Stimulated activated CD8-positive, alpha-beta memory T cell treated with anti-CD3 and anti-CD28 coated beads, Interleukin-4, amount 100 ng/mL, for 1 hour (primary cell): ENCODE measurements around the gene AVPR1A.
"Not testable (repeated sequence)": the region's sequence is repeated elsewhere in the genome, so short reads cannot be mapped to it uniquely, and the experiment has no call there.

ENCODE experiments used
- DNase-seq, 2 donors: peaks; one replicate each; pipeline ENCODE4 v3.0.0-alpha.2; 2020; ENCODE audit warnings: low read depth in 2 of 2, low spot score in 1 of 2

Gene AVPR1A

DNA sequence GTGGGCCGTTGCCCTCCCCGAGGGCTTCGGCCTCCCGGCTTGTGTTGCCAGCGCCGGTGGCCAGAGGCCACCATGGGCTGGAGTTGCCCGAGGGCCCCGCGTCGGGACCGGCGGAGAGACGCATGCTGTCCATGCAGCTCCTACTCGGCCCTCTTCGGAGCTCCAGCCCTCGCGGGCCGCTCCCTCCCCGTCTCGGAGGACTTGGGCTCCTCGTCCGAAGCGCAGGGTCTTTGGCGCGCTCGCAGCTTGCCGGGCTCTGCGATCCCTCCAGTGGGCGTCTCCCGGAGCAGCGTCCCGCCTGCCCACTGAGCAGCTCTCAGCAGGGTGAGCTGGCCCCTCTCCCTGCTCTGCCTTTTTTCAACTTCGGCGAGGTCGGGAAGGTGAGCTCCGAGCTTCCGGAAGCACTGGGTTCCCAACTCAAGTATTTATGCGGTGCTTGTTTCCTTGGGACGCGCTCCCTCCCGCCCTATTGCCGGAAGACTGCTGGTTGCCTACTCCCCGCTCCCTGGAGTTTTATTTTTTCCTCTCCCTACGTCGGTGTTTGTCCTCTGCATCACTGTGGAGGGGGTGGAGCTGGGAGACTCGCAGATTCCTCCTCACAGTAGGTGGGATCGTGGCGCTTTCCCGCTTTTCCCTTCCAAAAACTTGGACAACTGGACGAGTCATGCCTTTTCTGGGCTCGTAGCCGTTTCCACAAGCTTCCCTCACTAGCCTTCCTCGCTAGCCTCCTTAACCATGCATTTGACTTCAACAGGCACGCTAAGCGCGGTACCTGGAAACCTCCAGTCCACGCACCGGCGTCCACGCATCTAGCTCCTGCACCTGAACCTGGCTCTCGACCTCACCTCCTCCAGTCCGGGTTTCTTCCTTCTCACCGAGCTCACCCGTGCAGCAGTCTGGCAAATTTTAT is at the start of gene AVPR1A:
AVPR1A (minus strand) TSS at position 489 of the 910 bp plus-strand sequence; CDS start at position 124, 365 bp downstream.
- DNase-seq = no peak

- DNase-seq = no peak
Observed at GRCh38 chr12:63196168-63196567, 45.2 kb upstream of the AVPR1A start.

DNA sequence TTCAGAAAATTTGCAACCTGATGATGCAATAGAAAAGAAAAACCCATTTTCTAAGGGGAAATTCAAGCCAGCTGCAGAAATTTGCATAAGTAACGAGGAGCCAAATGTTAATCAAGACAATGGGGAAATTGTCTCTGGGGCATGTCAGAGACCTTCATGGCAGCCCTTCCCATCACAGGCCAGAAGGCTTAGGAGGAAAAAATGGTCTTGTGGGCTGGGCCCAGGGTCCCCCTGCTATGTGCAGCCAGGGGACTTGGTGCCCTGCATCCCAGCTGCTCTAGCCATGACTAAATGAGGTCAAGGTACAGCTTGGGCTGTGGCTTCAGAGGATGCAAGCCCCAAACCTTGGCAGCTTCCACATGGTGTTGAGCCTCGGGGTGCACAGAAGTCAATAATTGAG is 28.2 kb upstream of the AVPR1A start:
- no peak for DNase-seq

- no peak for DNase-seq
Observed at GRCh38 chr12:63170321-63170720, 19.3 kb upstream of the AVPR1A start.

DNA sequence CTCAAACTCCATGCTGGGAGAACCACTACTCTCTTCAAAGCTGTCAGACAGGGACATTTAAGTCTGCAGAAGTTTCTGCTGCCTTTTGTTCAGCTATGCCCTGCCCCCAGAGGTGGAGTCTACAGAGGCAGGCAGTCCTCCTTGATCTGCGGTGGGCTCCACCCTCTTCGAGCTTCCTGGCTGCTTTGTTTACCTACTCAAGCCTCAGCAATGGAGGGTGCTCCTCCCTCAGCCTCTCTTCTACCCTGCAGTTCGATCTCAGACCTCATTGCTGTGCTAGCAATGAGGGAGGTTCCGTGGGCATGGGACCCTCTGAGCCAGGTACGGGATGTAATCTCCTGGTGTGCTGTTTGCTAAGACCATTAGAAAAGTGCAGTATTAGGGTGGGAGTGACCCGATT is 16.7 kb upstream of the AVPR1A start:
- not testable (repeated sequence) for DNase-seq

- no peak for DNase-seq
Observed at GRCh38 chr12:63164911-63165310, 13.9 kb upstream of the AVPR1A start.

DNA sequence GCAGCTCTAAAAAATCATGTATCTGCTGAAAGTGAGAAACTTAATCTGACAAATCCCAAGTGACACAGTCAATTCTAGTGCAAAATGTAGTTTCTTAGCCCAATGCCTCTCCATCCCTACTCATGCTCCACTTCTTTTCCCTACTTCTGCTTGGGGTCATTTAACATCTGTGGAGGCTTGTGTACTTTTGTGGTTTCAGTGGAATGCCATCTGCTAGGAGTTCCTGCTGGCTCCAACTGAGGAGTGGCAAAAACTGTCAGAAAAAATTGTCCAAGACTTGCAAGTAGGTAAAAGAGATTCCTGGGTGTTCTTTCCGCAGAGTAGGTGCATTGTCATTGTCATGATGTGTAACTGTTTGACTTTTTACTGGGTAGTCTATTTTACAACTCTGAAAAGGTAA is 12.5 kb upstream of the AVPR1A start:
- DNase-seq = no peak

- DNase-seq = no peak
Observed at GRCh38 chr12:63155375-63155774, 4.4 kb upstream of the AVPR1A start.

DNA sequence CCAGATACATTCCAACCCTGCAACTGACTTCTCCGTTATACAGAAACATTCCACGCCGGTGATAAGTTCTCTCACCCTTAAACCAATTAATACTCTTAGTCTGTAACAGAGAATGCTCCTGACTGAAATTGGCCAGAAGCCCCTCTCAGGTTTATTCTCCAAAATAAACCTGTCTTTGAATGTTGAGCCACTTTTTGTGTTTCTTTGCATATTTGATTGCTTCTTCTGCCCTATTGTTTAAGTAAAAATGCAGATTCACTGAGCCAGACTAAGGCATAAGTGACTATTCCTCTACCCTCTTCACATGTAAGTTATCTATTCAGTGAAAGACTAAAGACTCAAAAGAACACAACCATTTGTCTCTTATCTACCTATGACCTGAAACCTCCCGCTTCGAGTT is 3.6 kb upstream of the AVPR1A start:
- no peak for DNase-seq

- DNase-seq = no peak
Observed at GRCh38 chr12:63152321-63152700, 1.3 kb upstream of the AVPR1A start.

- no peak for DNase-seq
Observed at GRCh38 chr12:63151623-63152320, 771 bp upstream of the AVPR1A start.

DNA sequence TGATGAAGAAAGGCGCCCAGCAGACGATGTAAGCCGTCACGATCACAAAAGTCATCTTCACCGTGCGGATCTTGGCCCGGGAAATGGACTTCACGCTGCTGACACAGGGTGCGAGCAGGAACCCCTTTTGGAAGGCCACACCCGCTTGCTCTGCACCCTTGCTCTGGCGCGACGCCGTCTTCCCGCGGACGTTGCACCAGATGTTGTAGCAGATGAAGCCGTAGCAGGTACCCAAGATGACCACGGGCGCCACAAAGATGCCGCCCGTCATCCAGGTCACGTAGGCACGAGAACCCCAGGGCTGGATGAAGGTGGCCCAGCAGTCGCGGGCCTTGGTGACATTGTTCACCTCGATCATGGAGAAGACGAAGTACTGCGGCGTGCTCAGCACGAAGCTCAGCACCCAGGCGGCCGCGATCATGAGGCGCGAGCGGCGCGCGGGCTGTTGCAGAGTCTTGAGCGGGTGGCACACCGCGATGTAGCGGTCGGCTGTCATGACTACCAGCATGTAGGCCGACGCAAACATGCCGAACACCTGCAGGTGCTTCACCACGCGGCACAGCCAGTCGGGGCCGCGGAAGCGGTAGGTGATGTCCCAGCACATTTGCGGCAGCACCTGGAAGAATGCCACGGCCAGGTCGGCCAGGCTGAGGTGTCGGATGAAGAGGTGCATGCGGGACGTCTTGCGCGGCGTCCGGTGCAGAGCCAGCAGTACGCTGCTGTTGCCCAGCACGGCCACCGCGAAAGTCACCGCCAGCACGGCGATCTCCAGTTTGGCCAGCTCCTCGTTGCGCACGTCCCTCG is 890 bp downstream of the AVPR1A start:
- no peak for DNase-seq

- DNase-seq = no peak
Observed at GRCh38 chr12:63144556-63144955, 6.4 kb downstream of the AVPR1A start.

DNA sequence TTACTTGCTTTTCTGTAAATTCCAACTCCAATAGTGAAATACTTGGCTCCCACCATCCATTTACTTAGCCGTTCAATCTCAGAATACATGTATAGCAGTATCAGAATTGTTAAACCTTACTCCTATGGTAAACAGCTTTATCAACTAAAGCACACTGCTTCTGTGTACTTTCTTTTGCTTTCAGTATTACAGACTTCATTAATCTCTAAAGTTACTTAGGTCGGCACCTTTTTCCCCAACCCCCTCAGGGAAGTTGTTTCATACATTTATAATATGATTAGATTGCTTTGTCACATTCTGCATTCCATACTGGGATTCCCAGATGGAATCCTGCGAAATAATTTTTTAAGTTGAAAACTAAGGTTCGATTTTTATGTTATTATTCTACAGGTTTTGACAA is 12.5 kb downstream of the AVPR1A start:
- DNase-seq = no peak

DNA sequence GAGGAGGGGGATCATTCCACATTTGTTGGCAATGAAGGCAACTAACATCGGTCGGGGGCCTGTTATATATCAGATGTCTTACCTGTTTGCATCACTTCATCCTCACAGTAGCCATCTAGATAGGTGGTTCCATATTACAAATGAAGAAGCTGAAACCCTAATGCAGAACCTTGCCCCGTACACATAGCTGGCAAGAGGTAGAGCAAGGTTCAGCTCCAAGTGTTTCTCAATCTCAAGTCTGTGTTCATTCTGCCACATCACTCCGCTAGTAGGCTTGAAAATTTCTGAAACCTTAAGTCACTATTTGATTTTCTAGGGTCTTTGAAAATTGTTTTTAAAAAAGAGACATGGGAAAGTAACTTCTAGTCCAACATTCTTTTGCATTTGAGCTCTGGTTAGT is 17.0 kb downstream of the AVPR1A start:
- no peak for DNase-seq

DNA sequence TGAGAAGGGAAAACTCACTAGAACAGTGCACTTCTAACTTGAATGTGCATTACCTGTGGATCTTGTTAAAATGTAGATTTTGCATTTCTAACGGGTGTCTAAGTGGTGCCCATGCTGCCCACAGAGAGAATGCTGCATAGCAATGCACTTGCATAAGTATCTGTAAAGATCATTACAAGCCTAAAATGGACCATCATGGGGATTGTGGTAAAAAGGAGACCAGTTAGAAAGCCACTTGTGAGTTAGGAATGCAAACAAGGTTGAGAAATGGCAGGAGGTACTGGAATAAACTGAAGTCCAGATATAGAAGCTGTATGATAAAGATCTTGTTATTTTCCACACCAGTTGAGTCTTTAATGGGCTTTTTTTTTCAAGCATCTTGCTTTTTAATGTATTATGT is 18.8 kb downstream of the AVPR1A start:
- no peak for DNase-seq

DNA sequence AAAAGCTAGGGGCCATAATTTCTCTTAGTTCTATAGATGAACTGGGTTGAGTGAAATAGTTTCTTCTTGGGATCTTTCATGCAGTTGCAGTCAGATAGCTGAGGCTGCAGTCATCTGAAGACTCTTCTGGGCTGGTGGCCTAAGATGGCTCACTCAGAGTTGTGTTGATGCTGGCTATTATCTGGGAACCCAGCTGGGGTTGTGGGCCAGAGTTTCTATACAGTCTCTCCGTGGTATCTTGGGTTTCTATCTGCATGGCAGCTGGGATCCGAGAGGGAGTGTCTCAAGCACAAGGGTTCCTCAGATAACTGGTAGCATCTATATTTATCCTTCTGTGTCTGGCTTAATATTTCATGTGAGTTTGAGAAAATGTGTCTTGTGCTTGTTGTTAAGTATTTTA is 21.1 kb downstream of the AVPR1A start:
- no peak for DNase-seq

DNA sequence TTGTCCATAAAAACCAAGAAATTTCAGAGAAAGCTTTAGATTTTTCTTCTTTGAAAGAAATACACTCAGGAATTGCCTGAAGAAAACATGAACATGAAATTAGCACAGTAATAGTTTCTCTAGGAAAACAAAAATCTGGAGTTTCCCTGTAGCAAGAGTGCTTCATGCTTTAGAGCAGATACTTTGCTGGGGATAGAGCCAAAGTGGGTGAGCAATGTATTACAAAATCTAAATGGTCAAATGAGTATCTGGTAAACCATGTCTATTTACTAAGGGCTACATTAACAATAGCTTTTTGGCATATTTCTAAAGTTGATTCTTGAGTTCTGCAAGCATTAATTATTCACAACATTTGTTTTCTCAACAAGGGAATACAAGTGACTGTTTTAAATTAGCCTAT is 26.2 kb downstream of the AVPR1A start:
- DNase-seq = no peak

DNA sequence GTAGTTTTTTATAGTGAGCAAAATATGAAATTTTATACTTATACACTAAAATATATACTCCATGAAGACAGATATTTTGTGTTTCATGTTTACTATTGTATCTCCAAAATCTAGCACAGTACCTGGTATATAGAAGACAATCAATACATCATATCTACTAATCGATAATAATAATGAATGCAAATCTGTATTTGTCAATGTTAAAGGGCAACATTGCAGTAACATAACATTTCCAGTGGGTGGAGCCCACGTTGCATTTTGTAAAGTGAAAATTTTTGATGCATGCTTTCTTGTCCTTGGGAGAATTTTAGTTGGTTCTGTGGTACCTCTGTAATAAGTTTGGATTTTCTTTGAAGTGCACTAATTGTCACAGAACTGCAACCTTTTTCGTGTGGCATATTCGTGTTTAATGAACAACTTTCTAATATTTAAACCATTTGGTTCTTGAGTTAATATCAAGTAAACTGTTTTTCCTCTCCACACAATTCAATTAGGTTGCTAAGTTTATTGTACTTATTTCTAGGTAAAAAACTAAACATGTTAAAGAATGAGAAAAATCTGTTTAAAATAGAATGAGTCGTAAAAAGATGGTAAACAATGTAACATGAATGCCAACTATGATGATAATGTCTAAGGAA is 47.4 kb downstream of the AVPR1A start:
- no peak for DNase-seq

DNA sequence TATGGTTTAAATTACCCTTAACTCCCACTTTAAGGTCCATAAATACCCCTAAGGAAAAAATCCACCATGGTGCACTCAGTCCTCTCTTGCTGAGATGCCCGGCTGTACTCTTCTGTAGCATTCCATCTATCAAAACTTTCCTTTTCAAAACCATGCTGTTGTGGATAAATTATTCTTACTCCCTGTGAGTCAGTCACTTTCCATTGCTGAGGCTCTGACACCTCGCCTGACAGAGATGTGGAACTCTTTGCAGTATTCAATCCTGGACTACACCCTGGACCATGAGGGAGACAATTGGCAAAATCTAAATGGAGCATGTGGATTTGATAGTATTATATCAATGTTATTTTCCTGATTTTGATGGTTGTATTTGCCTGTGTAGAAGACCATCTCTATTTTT is 49.1 kb downstream of the AVPR1A start:
- DNase-seq = no peak

DNA sequence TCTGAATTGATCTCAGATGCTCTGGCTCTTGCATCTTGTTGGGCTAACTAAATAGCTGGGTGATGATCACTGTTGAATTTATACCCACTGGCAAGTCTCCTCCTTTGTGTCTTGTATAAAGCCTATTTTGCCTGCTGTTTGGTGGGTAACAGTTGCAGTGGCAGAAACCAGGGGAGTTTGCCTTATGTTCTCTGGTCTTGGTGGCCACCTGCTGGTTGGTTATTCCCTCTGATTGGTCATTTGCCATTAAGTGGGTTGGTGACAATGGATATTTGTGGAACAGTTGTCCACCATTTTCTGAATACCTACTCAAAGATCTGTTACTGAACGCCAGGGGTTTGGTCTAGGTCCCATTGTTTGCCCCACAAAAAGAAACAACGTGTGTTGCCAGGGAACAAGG is 52.1 kb downstream of the AVPR1A start:
- DNase-seq = no peak
